HG03342 (cell line): Measurements from ENCODE around the gene RIPPLY2.
A peak's percentile ranks its signal among the peaks of the same experiment; 100 is the strongest.

Experiments
- ATAC-seq: cut with Tn5 transposase; IDR thresholded peaks from one replicate; pipeline ENCODE4 v1.9.1; 2021; ENCODE audit warnings: mild to moderate bottlenecking, moderate library complexity; ENCODE audit not compliant: unreplicated experiment

RIPPLY2 gene

GRCh38 chr6:83859410-83860358 is 6.5 kb downstream of the RIPPLY2 start, which contains the start of gene CYB5R4:
CYB5R4 (plus strand) TSS chr6:83859689; CDS start chr6:83859783, 94 bp downstream.
- ATAC-seq, result peak; percentile 98

- ATAC-seq, result no peak
These were observed 7.2 kb downstream of the RIPPLY2 start for GRCh38 chr6:83860359-83860755.

GRCh38 chr6:83860782-83861495 is 7.8 kb downstream of the RIPPLY2 start:
- no peak for ATAC-seq

GRCh38 chr6:83862776-83863471 is 9.8 kb downstream of the RIPPLY2 start:
- no peak for ATAC-seq

GRCh38 chr6:83867043-83867442 is 13.9 kb downstream of the RIPPLY2 start:
- ATAC-seq, result no peak

GRCh38 chr6:83867527-83868161 is 14.5 kb downstream of the RIPPLY2 start:
- no peak for ATAC-seq

GRCh38 chr6:83868639-83869038 is 15.5 kb downstream of the RIPPLY2 start:
- ATAC-seq, result no peak

- ATAC-seq, result no peak
These were observed 17.5 kb downstream of the RIPPLY2 start for GRCh38 chr6:83870649-83871048.

- ATAC-seq, result no peak
These were observed 19.4 kb downstream of the RIPPLY2 start for GRCh38 chr6:83872386-83873118.

GRCh38 chr6:83873869-83874268 is 20.7 kb downstream of the RIPPLY2 start:
- ATAC-seq, result no peak

- no peak for ATAC-seq
These were observed 22.7 kb downstream of the RIPPLY2 start for GRCh38 chr6:83875843-83876242.

GRCh38 chr6:83878902-83879644 is 25.9 kb downstream of the RIPPLY2 start:
- ATAC-seq, result no peak

- no peak for ATAC-seq
These were observed 26.6 kb downstream of the RIPPLY2 start for GRCh38 chr6:83879746-83880145.

- no peak for ATAC-seq
These were observed 30.1 kb downstream of the RIPPLY2 start for GRCh38 chr6:83883240-83883639.

- ATAC-seq, result peak; percentile 92
These were observed 31.4 kb downstream of the RIPPLY2 start for GRCh38 chr6:83884523-83884922.

- no peak for ATAC-seq
These were observed 32.8 kb downstream of the RIPPLY2 start for GRCh38 chr6:83885984-83886383.

- ATAC-seq, result no peak
These were observed 36.5 kb downstream of the RIPPLY2 start for GRCh38 chr6:83889621-83890020.

- ATAC-seq, result no peak
These were observed 37.4 kb downstream of the RIPPLY2 start for GRCh38 chr6:83890520-83890919.

- no peak for ATAC-seq
These were observed 38.4 kb downstream of the RIPPLY2 start for GRCh38 chr6:83891586-83891985.
